CD8-positive, alpha-beta memory T cell (primary cell): ENCODE results near the gene C1orf116. TPM values are rescaled to one million over a fixed set of nuclear protein-coding genes. Genes with fewer than 3 reads are reported as not detected.

Experiments
- CTCF ChIA-PET: fragments of 350-600 bp; sonication (Branson Sonifier 250); formaldehyde crosslinking; loops from one replicate; lab custom pipeline; 2021; ENCODE audit warnings: antibody characterized with exemption; lab: Charles Lee
- POLR2A ChIA-PET: fragments of 350-600 bp; sonication (Branson Sonifier 250); formaldehyde crosslinking; loops from one replicate; lab custom pipeline; 2021; ENCODE audit warnings: antibody characterized with exemption; lab: Charles Lee
- DNase-seq, 5 donors: peaks; one replicate each; pipeline versions ENCODE4 v3.0.0 to v3.0.0-alpha.2; 2020 to 2022; ENCODE audit warnings: mixed read lengths in 1 of 5
- H3K27ac ChIP-seq: one replicate; pipeline ENCODE4 v1.7.0; 2013; ENCODE audit warnings: low read depth, mild to moderate bottlenecking, low read length, moderate library complexity
- H3K27me3 ChIP-seq: 2 replicates; pipeline ENCODE4 v1.7.0; 2013; ENCODE audit warnings: low read length, mild to moderate bottlenecking; ENCODE audit not compliant: insufficient read depth, poor library complexity, severe bottlenecking
- H3K36me3 ChIP-seq: 2 replicates; pipeline ENCODE4 v1.7.0; 2013; ENCODE audit warnings: mild to moderate bottlenecking, low read length, moderate library complexity; ENCODE audit not compliant: insufficient read depth
- H3K4me1 ChIP-seq: 2 replicates; pipeline ENCODE4 v1.7.0; 2013; ENCODE audit warnings: mild to moderate bottlenecking, low read length, moderate library complexity; ENCODE audit not compliant: insufficient read depth
- H3K4me3 ChIP-seq: 2 replicates; pipeline ENCODE4 v1.7.0; 2013; ENCODE audit warnings: mild to moderate bottlenecking, low read length
- H3K9me3 ChIP-seq: 2 replicates; pipeline ENCODE4 v1.7.0; 2013; ENCODE audit warnings: mild to moderate bottlenecking, low read length
- H3K27ac Mint-ChIP-seq, 8 donors: one replicate each; pipeline ENCODE4 v1.8.0; 2020 to 2021; ENCODE audit warnings: mixed read lengths in 8 of 8, mild to moderate bottlenecking in 6 of 8, inconsistent platforms in 3 of 8, moderate library complexity in 3 of 8
- H3K27me3 Mint-ChIP-seq, 2 donors: one replicate each; pipeline ENCODE4 v1.8.0; 2020 to 2021; ENCODE audit warnings: mixed read lengths in 2 of 2, mild to moderate bottlenecking in 1 of 2, moderate library complexity in 1 of 2
- H3K36me3 Mint-ChIP-seq, 3 donors: one replicate each; pipeline ENCODE4 v1.8.0; 2020 to 2021; ENCODE audit warnings: mixed read lengths in 3 of 3, inconsistent platforms in 1 of 3, mild to moderate bottlenecking in 1 of 3
- H3K4me1 Mint-ChIP-seq, 3 donors: one replicate each; pipeline ENCODE4 v1.8.0; 2020 to 2021; ENCODE audit warnings: mixed read lengths in 3 of 3, inconsistent platforms in 1 of 3, mild to moderate bottlenecking in 1 of 3
- H3K4me3 Mint-ChIP-seq, 7 donors: one replicate each; pipeline ENCODE4 v1.8.0; 2020 to 2021; ENCODE audit warnings: mixed read lengths in 7 of 7, mild to moderate bottlenecking in 6 of 7, moderate library complexity in 4 of 7, inconsistent platforms in 2 of 7
- H3K9me3 Mint-ChIP-seq, 5 donors: one replicate each; pipeline ENCODE4 v1.8.0; 2020 to 2022; ENCODE audit warnings: mixed read lengths in 5 of 5, mild to moderate bottlenecking in 3 of 5, moderate library complexity in 2 of 5, inconsistent platforms in 1 of 5
- polyA plus RNA-seq: library from polyadenylated mRNA; unstranded; fragments of 300-500 nt; fragmentation: Illumina TruSeq; gene quantifications from one replicate; pipeline ENCODE4 v1.2.3, GENCODE V29; 2021
- total RNA-seq, 2 experiments: library from RNA; stranded (reverse); gene quantifications; one replicate each; pipeline ENCODE4 v1.2.3, GENCODE V29; 2021

Gene C1orf116
- total and polyA plus RNA-seq, 3 experiments from 2014 or later, result not detected

GRCh38 chr1:207031632-207032264, 808 bp downstream of the C1orf116 start:
- Mint-ChIP-seq H3K36me3 (no peaks in the 10 kb centered on the region), H3K27me3 (peaks cover 17 to 81% of the 10 kb centered on the region in 2 donors)
- CTCF ChIA-PET, result no interaction called here

GRCh38 chr1:207031016-207031415, 1.5 kb downstream of the C1orf116 start:
- POLR2A ChIA-PET, result no interaction called here

More at GRCh38 chr1:207031632-207032264, 808 bp downstream of the C1orf116 start:
- Mint-ChIP-seq H3K27ac (no peak overlapping the region), H3K4me1 (no peaks in the 10 kb centered on the region), H3K9me3 (no peaks in the 10 kb centered on the region), H3K4me3 (no peak overlapping the region)
- H3K4me3 ChIP-seq, result no peak overlapping the region
- no peaks in the 10 kb centered on the region for H3K27me3 ChIP-seq
- no peaks in the 10 kb centered on the region for H3K9me3 ChIP-seq
- H3K27ac ChIP-seq, result no peak overlapping the region
- H3K36me3 ChIP-seq, result no peaks in the 10 kb centered on the region
- DNase-seq, result no peak
- no peaks in the 10 kb centered on the region for H3K4me1 ChIP-seq
- POLR2A ChIA-PET, result no interaction called here

GRCh38 chr1:207030522-207031009, 2.0 kb downstream of the C1orf116 start:
- CTCF ChIA-PET, result interaction anchor here (1.2 kb wide), 1 partner anchor 20 kb away, joined by 3 read pairs; no protein-coding TSS in a partner anchor

More at GRCh38 chr1:207031016-207031415, 1.5 kb downstream of the C1orf116 start:
- DNase-seq, result no peak
- Mint-ChIP-seq H3K36me3 (no peaks in the 10 kb centered on the region), H3K27ac (no peak overlapping the region), H3K4me1 (no peaks in the 10 kb centered on the region), H3K27me3 (peaks cover 19 to 86% of the 10 kb centered on the region in 2 donors), H3K4me3 (no peak overlapping the region), H3K9me3 (no peaks in the 10 kb centered on the region)
- Histone ChIP-seq H3K4me1 (no peaks in the 10 kb centered on the region), H3K27ac (no peak overlapping the region), H3K36me3 (no peaks in the 10 kb centered on the region), H3K27me3 (no peaks in the 10 kb centered on the region), H3K9me3 (no peaks in the 10 kb centered on the region), H3K4me3 (no peak overlapping the region)
- CTCF ChIA-PET, result interaction anchor here (1.2 kb wide), 1 partner anchor 19 kb away, joined by 3 read pairs; no protein-coding TSS in a partner anchor

GRCh38 chr1:207029701-207030521, 2.6 kb downstream of the C1orf116 start:
- Mint-ChIP-seq H3K4me1 (no peaks in the 10 kb centered on the region), H3K36me3 (no peaks in the 10 kb centered on the region), H3K27me3 (peaks cover 19 to 86% of the 10 kb centered on the region in 2 donors), H3K9me3 (no peaks in the 10 kb centered on the region), H3K27ac (no peak overlapping the region), H3K4me3 (no peak overlapping the region)
- Histone ChIP-seq H3K27me3 (no peaks in the 10 kb centered on the region), H3K27ac (no peak overlapping the region), H3K4me1 (no peaks in the 10 kb centered on the region), H3K36me3 (no peaks in the 10 kb centered on the region), H3K9me3 (no peaks in the 10 kb centered on the region), H3K4me3 (no peak overlapping the region)
- no peak for DNase-seq
- CTCF ChIA-PET, result interaction anchor here (1.0 to 1.2 kb wide), 2 partner anchors 21 to 55 kb away, joined by 3 read pairs; no protein-coding TSS in a partner anchor
- POLR2A ChIA-PET, result no interaction called here

More at GRCh38 chr1:207030522-207031009, 2.0 kb downstream of the C1orf116 start:
- Mint-ChIP-seq H3K9me3 (no peaks in the 10 kb centered on the region), H3K4me1 (no peaks in the 10 kb centered on the region), H3K4me3 (no peak overlapping the region), H3K27ac (no peak overlapping the region), H3K36me3 (no peaks in the 10 kb centered on the region), H3K27me3 (peaks cover 19 to 89% of the 10 kb centered on the region in 2 donors)
- H3K36me3 ChIP-seq, result no peaks in the 10 kb centered on the region
- no peak overlapping the region for H3K27ac ChIP-seq
- no peak for DNase-seq
- POLR2A ChIA-PET, result no interaction called here
- no peaks in the 10 kb centered on the region for H3K9me3 ChIP-seq
- no peak overlapping the region for H3K4me3 ChIP-seq
- H3K4me1 ChIP-seq, result no peaks in the 10 kb centered on the region
- no peaks in the 10 kb centered on the region for H3K27me3 ChIP-seq

- Mint-ChIP-seq H3K4me1 (no peaks in the 10 kb centered on the region), H3K4me3 (no peak overlapping the region), H3K27me3 (peaks cover 25 to 83% of the 10 kb centered on the region in 2 donors), H3K9me3 (no peaks in the 10 kb centered on the region), H3K27ac (no peak overlapping the region), H3K36me3 (no peaks in the 10 kb centered on the region)
- no peak for DNase-seq
- ChIA-PET CTCF (interaction anchor here (1.0 kb wide), 1 partner anchor 55 kb away, joined by 3 read pairs; no protein-coding TSS in a partner anchor), POLR2A (no interaction called here)
- Histone ChIP-seq H3K4me1 (no peaks in the 10 kb centered on the region), H3K27me3 (no peaks in the 10 kb centered on the region), H3K36me3 (no peaks in the 10 kb centered on the region), H3K27ac (no peak overlapping the region), H3K9me3 (no peaks in the 10 kb centered on the region), H3K4me3 (no peak overlapping the region)
Measured at GRCh38 chr1:207028884-207029650, 3.5 kb downstream of the C1orf116 start.

- no peak for DNase-seq
- Histone ChIP-seq H3K9me3 (no peaks in the 10 kb centered on the region), H3K27ac (no peak overlapping the region), H3K27me3 (no peaks in the 10 kb centered on the region), H3K4me1 (no peaks in the 10 kb centered on the region), H3K4me3 (no peak overlapping the region), H3K36me3 (no peaks in the 10 kb centered on the region)
- ChIA-PET POLR2A (no interaction called here), CTCF (no interaction called here)
- no peak overlapping the region for H3K4me3 Mint-ChIP-seq
- no peaks in the 10 kb centered on the region for H3K36me3 Mint-ChIP-seq
- H3K4me1 Mint-ChIP-seq, result no peaks in the 10 kb centered on the region
- H3K9me3 Mint-ChIP-seq, result no peaks in the 10 kb centered on the region
- H3K27me3 Mint-ChIP-seq, result peaks cover 25 to 83% of the 10 kb centered on the region in 2 donors
- H3K27ac Mint-ChIP-seq, result no peak overlapping the region
Measured at GRCh38 chr1:207027921-207028320, 4.6 kb downstream of the C1orf116 start.

- no peak overlapping the region for H3K4me3 Mint-ChIP-seq
- no peak overlapping the region for H3K27ac Mint-ChIP-seq
- no peaks in the 10 kb centered on the region for H3K4me1 Mint-ChIP-seq
- CTCF ChIA-PET, result no interaction called here
- no peaks in the 10 kb centered on the region for H3K9me3 Mint-ChIP-seq
- Histone ChIP-seq H3K9me3 (no peaks in the 10 kb centered on the region), H3K4me1 (no peaks in the 10 kb centered on the region), H3K4me3 (no peak overlapping the region), H3K36me3 (no peaks in the 10 kb centered on the region), H3K27ac (no peak overlapping the region), H3K27me3 (no peaks in the 10 kb centered on the region)
- H3K27me3 Mint-ChIP-seq, result peaks cover 29 to 77% of the 10 kb centered on the region in 2 donors
- H3K36me3 Mint-ChIP-seq, result no peaks in the 10 kb centered on the region
- no peak for DNase-seq
- POLR2A ChIA-PET, result no interaction called here
Measured at GRCh38 chr1:207027206-207027777, 5.3 kb downstream of the C1orf116 start.
